ENCODE data around the gene ZBTB3.

DNA sequence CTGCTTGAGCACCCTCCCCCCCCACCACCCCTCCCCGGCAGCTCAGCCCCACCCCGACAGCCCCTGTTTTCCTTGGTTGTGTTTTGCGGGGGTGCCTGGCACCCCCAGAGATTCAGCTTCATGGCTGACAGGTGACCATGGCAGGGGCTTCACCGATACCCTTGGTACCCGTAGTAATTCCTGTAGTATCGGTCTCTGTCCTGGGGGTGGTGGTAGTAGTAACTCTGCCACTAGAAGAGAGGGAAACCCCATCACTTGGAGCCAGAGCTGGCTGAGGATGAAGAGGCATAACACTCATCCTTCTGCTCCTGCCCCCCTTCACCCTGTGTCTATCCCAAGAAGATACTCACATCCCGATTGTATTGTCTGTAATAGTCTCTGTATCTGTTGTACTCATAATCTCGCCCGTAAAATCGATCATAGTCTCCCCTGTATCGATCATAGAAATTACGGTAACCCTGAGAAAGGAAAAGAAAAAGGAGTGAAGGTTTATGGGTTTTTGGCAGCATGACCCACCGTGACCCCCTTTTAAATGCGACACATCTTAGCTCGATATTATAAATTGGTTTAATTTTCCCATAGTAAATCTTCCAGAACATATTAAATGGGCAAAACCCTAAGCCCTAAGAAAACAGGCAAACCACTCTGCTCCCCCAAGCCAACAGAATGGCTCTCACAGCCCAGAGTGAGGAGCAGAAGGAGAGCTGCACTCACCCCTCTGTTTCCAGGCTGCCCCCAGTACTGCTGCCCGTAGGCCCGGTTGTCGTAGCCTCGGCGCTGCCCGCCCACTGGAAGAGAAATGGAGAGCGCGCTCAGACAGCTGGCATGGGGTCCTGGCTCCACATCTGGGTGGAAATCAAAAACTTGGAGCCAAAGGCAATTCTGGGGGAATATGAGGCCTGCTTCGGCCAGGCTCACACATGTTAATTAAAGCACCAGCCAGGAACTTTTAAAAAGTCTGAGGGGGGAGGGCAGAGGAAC lies 38.5 kb downstream of the ZBTB3 start:
- TF ChIP-seq, protein P1, sequence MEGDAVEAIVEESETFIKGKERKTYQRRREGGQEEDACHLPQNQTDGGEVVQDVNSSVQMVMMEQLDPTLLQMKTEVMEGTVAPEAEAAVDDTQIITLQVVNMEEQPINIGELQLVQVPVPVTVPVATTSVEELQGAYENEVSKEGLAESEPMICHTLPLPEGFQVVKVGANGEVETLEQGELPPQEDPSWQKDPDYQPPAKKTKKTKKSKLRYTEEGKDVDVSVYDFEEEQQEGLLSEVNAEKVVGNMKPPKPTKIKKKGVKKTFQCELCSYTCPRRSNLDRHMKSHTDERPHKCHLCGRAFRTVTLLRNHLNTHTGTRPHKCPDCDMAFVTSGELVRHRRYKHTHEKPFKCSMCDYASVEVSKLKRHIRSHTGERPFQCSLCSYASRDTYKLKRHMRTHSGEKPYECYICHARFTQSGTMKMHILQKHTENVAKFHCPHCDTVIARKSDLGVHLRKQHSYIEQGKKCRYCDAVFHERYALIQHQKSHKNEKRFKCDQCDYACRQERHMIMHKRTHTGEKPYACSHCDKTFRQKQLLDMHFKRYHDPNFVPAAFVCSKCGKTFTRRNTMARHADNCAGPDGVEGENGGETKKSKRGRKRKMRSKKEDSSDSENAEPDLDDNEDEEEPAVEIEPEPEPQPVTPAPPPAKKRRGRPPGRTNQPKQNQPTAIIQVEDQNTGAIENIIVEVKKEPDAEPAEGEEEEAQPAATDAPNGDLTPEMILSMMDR (IDR thresholded peaks at IDR 0.05; ENCODE audit: poor library complexity) = no peak
- TF ChIP-seq EZH2phosphoT487 (IDR thresholded peaks at IDR 0.05; ENCODE audit: low read depth, severe bottlenecking, unreplicated experiment) = no peak

All from hepatocyte (in vitro differentiated cells).